ENCODE results near the gene LYSMD2. TPM values are rescaled to one million over a fixed set of nuclear protein-coding genes. Genes with fewer than 3 reads are reported as not detected.

LYSMD2 gene
- total RNA-seq, 1 donor from 2014 or later = 9.7 TPM

GRCh38 chr15:51720201-51720995 is 17.1 kb downstream of the LYSMD2 start:
- DNase-seq (ENCODE audit: low spot score) = no peak

- no peak for DNase-seq (ENCODE audit: low spot score)
These were observed 18.7 kb downstream of the LYSMD2 start for GRCh38 chr15:51718746-51719145.

GRCh38 chr15:51718219-51718618 is 19.2 kb downstream of the LYSMD2 start:
- DNase-seq (ENCODE audit: low spot score) = no peak

- no peak for DNase-seq (ENCODE audit: low spot score)
These were observed 22.5 kb downstream of the LYSMD2 start for GRCh38 chr15:51714911-51715310.

GRCh38 chr15:51714162-51714561 is 23.3 kb downstream of the LYSMD2 start:
- no peak for DNase-seq (ENCODE audit: low spot score)

- DNase-seq (ENCODE audit: low spot score) = no peak
These were observed 28.4 kb downstream of the LYSMD2 start for GRCh38 chr15:51709031-51709430.

- DNase-seq (ENCODE audit: low spot score) = no peak
These were observed 29.4 kb downstream of the LYSMD2 start for GRCh38 chr15:51708013-51708412.

GRCh38 chr15:51706926-51707608 is 30.4 kb downstream of the LYSMD2 start:
- DNase-seq (ENCODE audit: low spot score) = no peak

GRCh38 chr15:51706291-51706690 is 31.2 kb downstream of the LYSMD2 start:
- no peak for DNase-seq (ENCODE audit: low spot score)

GRCh38 chr15:51702710-51703109 is 34.7 kb downstream of the LYSMD2 start:
- no peak for DNase-seq (ENCODE audit: low spot score)

GRCh38 chr15:51699373-51699772 is 38.1 kb downstream of the LYSMD2 start:
- no peak for DNase-seq (ENCODE audit: low spot score)

- DNase-seq (ENCODE audit: low spot score) = no peak
These were observed 40.3 kb downstream of the LYSMD2 start for GRCh38 chr15:51697163-51697562.

GRCh38 chr15:51696566-51696965 is 40.9 kb downstream of the LYSMD2 start:
- no peak for DNase-seq (ENCODE audit: low spot score)

- DNase-seq (ENCODE audit: low spot score) = no peak
These were observed 45.3 kb downstream of the LYSMD2 start for GRCh38 chr15:51692154-51692553.

- no peak for DNase-seq (ENCODE audit: low spot score)
These were observed 48.6 kb downstream of the LYSMD2 start for GRCh38 chr15:51688863-51689262.

GRCh38 chr15:51687565-51687964 is 49.9 kb downstream of the LYSMD2 start:
- no peak for DNase-seq (ENCODE audit: low spot score)

- peak; percentile 92 for DNase-seq (ENCODE audit: low spot score)
These were observed 56.0 kb downstream of the LYSMD2 start, which contains the start of gene SCG3 for GRCh38 chr15:51681303-51681963. Gene SCG3 (plus strand): TSS chr15:51681503. CDS start chr15:51681756, 253 bp downstream.

GRCh38 chr15:51680321-51680720 is 57.1 kb downstream of the LYSMD2 start:
- DNase-seq (ENCODE audit: low spot score) = no peak

GRCh38 chr15:51678096-51678495 is 59.4 kb downstream of the LYSMD2 start:
- no peak for DNase-seq (ENCODE audit: low spot score)

- no peak for DNase-seq (ENCODE audit: low spot score)
These were observed 60.0 kb downstream of the LYSMD2 start for GRCh38 chr15:51677452-51677851.

- DNase-seq (ENCODE audit: low spot score) = no peak
These were observed 60.4 kb downstream of the LYSMD2 start for GRCh38 chr15:51677021-51677420.

- no peak for DNase-seq (ENCODE audit: low spot score)
These were observed 62.2 kb downstream of the LYSMD2 start for GRCh38 chr15:51675234-51675633.

Measured in mesenteric fat pad (tissue), 1 donor.